ENCODE measurements around the gene ZNF76. TPM values are rescaled to one million over a fixed set of nuclear protein-coding genes. Genes with fewer than 3 reads are reported as not detected.

ZNF76 gene
- total and polyA plus RNA-seq, 2 of the 8 experiments (the other 6 are each of a cell fraction or from before 2014, with no cell fraction given): 17.9 to 23.9 TPM

GRCh38 chr6:35319346-35320030 lies 60.0 kb downstream of the ZNF76 start:
- no peaks in the 10 kb centered on the region; a peak in 1 of 4 replicates for H3K9me3 ChIP-seq (ENCODE audit: insufficient read depth in 2 of 2, low read depth in 1 of 2, low read length in 1 of 2)
- peak in 1 of 2 experiments; percentile 44 for DNase-seq (ENCODE audit: low read depth in 1 of 2, low spot score in 2 of 2)
- CTCF ChIA-PET (ENCODE audit: partially characterized antibody): interaction anchor here (0.7 to 21.2 kb wide), 8 partner anchors 9 to 147 kb away, joined by 3 to 358 read pairs (median 8); partner anchors contain the start of gene DEF6
- TF ChIP-seq SRF (IDR thresholded peaks at IDR 0.05; ENCODE audit: low read depth, low read length): no peak
- TF ChIP-seq RFX5 (IDR thresholded peaks at IDR 0.05; ENCODE audit: borderline replicate concordance, low read depth, low read length): no peak
- TF ChIP-seq SIN3A (conservative IDR thresholded peaks at IDR 0.05 in 1 of 2, IDR thresholded peaks at IDR 0.05 in 1 of 2; ENCODE audit: low read depth in 1 of 2, low read length in 2 of 2): no peak
- no peak for TF ChIP-seq EGR1 (IDR thresholded peaks at IDR 0.05; ENCODE audit: borderline replicate concordance, low read depth, low read length)
- no peak for TF ChIP-seq CHD1 (IDR thresholded peaks at IDR 0.05; ENCODE audit: low read depth, low read length)
- no peak for TF ChIP-seq SAP30 (IDR thresholded peaks at IDR 0.05; ENCODE audit: insufficient read depth, insufficient replicate concordance, low read length)
- TF ChIP-seq, protein P1, sequence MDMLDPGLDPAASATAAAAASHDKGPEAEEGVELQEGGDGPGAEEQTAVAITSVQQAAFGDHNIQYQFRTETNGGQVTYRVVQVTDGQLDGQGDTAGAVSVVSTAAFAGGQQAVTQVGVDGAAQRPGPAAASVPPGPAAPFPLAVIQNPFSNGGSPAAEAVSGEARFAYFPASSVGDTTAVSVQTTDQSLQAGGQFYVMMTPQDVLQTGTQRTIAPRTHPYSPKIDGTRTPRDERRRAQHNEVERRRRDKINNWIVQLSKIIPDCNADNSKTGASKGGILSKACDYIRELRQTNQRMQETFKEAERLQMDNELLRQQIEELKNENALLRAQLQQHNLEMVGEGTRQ (IDR thresholded peaks at IDR 0.05; ENCODE audit: low read length): no peak
- TF ChIP-seq, protein P2, sequence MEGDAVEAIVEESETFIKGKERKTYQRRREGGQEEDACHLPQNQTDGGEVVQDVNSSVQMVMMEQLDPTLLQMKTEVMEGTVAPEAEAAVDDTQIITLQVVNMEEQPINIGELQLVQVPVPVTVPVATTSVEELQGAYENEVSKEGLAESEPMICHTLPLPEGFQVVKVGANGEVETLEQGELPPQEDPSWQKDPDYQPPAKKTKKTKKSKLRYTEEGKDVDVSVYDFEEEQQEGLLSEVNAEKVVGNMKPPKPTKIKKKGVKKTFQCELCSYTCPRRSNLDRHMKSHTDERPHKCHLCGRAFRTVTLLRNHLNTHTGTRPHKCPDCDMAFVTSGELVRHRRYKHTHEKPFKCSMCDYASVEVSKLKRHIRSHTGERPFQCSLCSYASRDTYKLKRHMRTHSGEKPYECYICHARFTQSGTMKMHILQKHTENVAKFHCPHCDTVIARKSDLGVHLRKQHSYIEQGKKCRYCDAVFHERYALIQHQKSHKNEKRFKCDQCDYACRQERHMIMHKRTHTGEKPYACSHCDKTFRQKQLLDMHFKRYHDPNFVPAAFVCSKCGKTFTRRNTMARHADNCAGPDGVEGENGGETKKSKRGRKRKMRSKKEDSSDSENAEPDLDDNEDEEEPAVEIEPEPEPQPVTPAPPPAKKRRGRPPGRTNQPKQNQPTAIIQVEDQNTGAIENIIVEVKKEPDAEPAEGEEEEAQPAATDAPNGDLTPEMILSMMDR (IDR thresholded peaks at IDR 0.05; ENCODE audit: control extremely low read depth in 1 of 3, insufficient read depth in 1 of 3, low read depth in 1 of 3, low read length in 3 of 3): no peak

More at GRCh38 chr6:35319346-35320030, 60.0 kb downstream of the ZNF76 start:
- H4K20me1 ChIP-seq (replicated peaks in 1 of 2; ENCODE audit: control insufficient read depth in 1 of 2, insufficient read depth in 2 of 2, low read length in 2 of 2): no peaks in the 10 kb centered on the region
- H3K27ac ChIP-seq (ENCODE audit: low read depth, low read length): no peak overlapping the region
- no peak overlapping the region; a peak in 1 of 4 replicates for H3K4me2 ChIP-seq (ENCODE audit: insufficient read depth in 1 of 2, low read depth in 2 of 2, low read length in 2 of 2)
- FAIRE-seq: no peak
- H4K8ac ChIP-seq (ENCODE audit: extremely low read depth, insufficient read depth, low read length): no peak overlapping the region
- no peak overlapping the region for H3K23ac ChIP-seq (ENCODE audit: insufficient read length)
- no peak overlapping the region for H3K4ac ChIP-seq (replicated peaks; ENCODE audit: insufficient read length, low read depth, low read length)
- no peak overlapping the region for H4K91ac ChIP-seq (replicated peaks; ENCODE audit: insufficient read length, low read length)
- POLR2A ChIA-PET (ENCODE audit: partially characterized antibody): interaction anchor here (0.9 to 1.9 kb wide), 5 partner anchors 9 to 153 kb away, joined by 3 to 9 read pairs (median 4); partner anchors contain the start of gene RPL10A
- peaks cover 5 to 8% (median 6%) of the 10 kb centered on the region in 4 experiments for H3K4me1 ChIP-seq (replicated peaks in 1 of 4; ENCODE audit: control insufficient read depth in 3 of 4, insufficient read depth in 4 of 4, low read length in 3 of 4)
- WGBS, 2 experiments (ENCODE audit: extremely low coverage in 1 of 2, insufficient coverage in 1 of 2, insufficient read length in 1 of 2, insufficient replicate concordance in 2 of 2, low coverage in 1 of 2, low lambda C conversion rate in 2 of 2, missing lambda C conversion rate in 1 of 2): 93% methylated on average over 18 of the region's 20 CpGs; no CpG with 5 or more reads in 1 of the 2 experiments
- H2AFZ ChIP-seq (ENCODE audit: low read length): no peak overlapping the region
- peaks cover 3 to 19% (median 14%) of the 10 kb centered on the region in 4 experiments for H3K27me3 ChIP-seq (replicated peaks in 1 of 4; ENCODE audit: control insufficient read depth in 3 of 4, extremely low read depth in 1 of 4, insufficient read depth in 3 of 4, low read length in 3 of 4)
- no peak overlapping the region for H3K56ac ChIP-seq (replicated peaks; ENCODE audit: insufficient read length, low read depth, low read length)
- H2BK5ac ChIP-seq (ENCODE audit: low read depth, low read length): no peak overlapping the region
- H3K79me2 ChIP-seq (ENCODE audit: control insufficient read depth in 1 of 2, insufficient read depth in 2 of 2, low read length in 2 of 2): no peaks in the 10 kb centered on the region
- no peak overlapping the region for H2BK120ac ChIP-seq (replicated peaks; ENCODE audit: low read depth, low read length)
- no peak overlapping the region for H4K5ac ChIP-seq (ENCODE audit: insufficient read length, low read depth, low read length)
- no peak overlapping the region for H3K14ac ChIP-seq (ENCODE audit: insufficient read length)
- no peak overlapping the region for H2AK5ac ChIP-seq (ENCODE audit: low read depth, low read length)
- H3K79me1 ChIP-seq (ENCODE audit: low read depth, low read length): no peaks in the 10 kb centered on the region
- H3K23me2 ChIP-seq (ENCODE audit: low read depth, low read length): peaks cover 10% of the 10 kb centered on the region
- H2BK15ac ChIP-seq (ENCODE audit: low read length): 0 out of 2 replicates have a peak overlapping the region, but pooled peaks have one; percentile 40
- no peak overlapping the region for H3K4me3 ChIP-seq (ENCODE audit: extremely low read depth in 1 of 4, insufficient read depth in 2 of 4, low read depth in 3 of 4, low read length in 4 of 4)
- no peak overlapping the region for H3K18ac ChIP-seq (ENCODE audit: extremely low read depth, low read length)
- no peak overlapping the region for H2BK12ac ChIP-seq (ENCODE audit: low read depth, low read length)
- H2BK20ac ChIP-seq (ENCODE audit: low read length): no peak overlapping the region
- no peaks in the 10 kb centered on the region for H3K36me3 ChIP-seq (ENCODE audit: control insufficient read depth in 2 of 4, insufficient read depth in 4 of 4, low read length in 3 of 4)
- H3K9ac ChIP-seq (replicated peaks in 1 of 4; ENCODE audit: extremely low read depth in 1 of 4, low read depth in 3 of 4, low read length in 3 of 4): no peak overlapping the region
